MM.1S (cell line): ENCODE results near the gene NALCN.

Experiments
- DNase-seq: peaks from one replicate; pipeline ENCODE4 v3.0.0-alpha.2; 2015
- H2AFZ ChIP-seq: fragments of 300-600 bp; sonication (generic); 2 replicates; pipeline ENCODE4 v1.6.0; 2016; ENCODE audit warnings: antibody characterized with exemption, low read length
- H3F3A ChIP-seq: fragments of 300-600 bp; sonication (generic); 2 replicates; pipeline ENCODE4 v1.6.1; 2016; ENCODE audit warnings: mild to moderate bottlenecking, antibody characterized with exemption, low read length, moderate library complexity, mixed read lengths; ENCODE audit not compliant: insufficient read depth
- H3K27ac ChIP-seq: fragments of 300-600 bp; sonication (generic); 2 replicates; pipeline ENCODE4 v1.5.1; 2016; ENCODE audit warnings: mild to moderate bottlenecking, low read length
- H3K27me3 ChIP-seq: fragments of 300-600 bp; sonication (generic); replicated peaks from 2 replicates; pipeline ENCODE4 v1.6.0; 2016; ENCODE audit warnings: low read length; ENCODE audit not compliant: insufficient read depth
- H3K36me3 ChIP-seq: fragments of 300-600 bp; sonication (generic); replicated peaks from 2 replicates; pipeline ENCODE4 v1.6.1; 2016; ENCODE audit warnings: mild to moderate bottlenecking, low read length, mixed read lengths; ENCODE audit not compliant: insufficient read depth
- H3K4me1 ChIP-seq: fragments of 300-600 bp; sonication (generic); 2 replicates; pipeline ENCODE4 v1.6.1; 2016; ENCODE audit warnings: low read length, mixed read lengths
- H3K4me2 ChIP-seq: fragments of 300-600 bp; sonication (generic); 2 replicates; pipeline ENCODE4 v1.6.0; 2016; ENCODE audit warnings: low read depth, low read length
- H3K4me3 ChIP-seq: fragments of 300-600 bp; sonication (generic); 2 replicates; pipeline ENCODE4 v1.5.1; 2016; ENCODE audit warnings: low read length, mixed read lengths
- H3K79me2 ChIP-seq: fragments of 300-600 bp; sonication (generic); 2 replicates; pipeline ENCODE4 v1.6.1; 2016; ENCODE audit warnings: mixed run types, low read length, mixed read lengths
- H3K9ac ChIP-seq: fragments of 300-600 bp; sonication (generic); 2 replicates; pipeline ENCODE4 v1.6.1; 2016; ENCODE audit warnings: low read length, mixed read lengths
- H3K9me2 ChIP-seq: fragments of 300-600 bp; sonication (generic); replicated peaks from 2 replicates; pipeline ENCODE4 v1.6.1; 2016; ENCODE audit warnings: mild to moderate bottlenecking, low read length, mixed read lengths; ENCODE audit not compliant: insufficient read depth
- H3K9me3 ChIP-seq: fragments of 300-600 bp; sonication (generic); replicated peaks from 2 replicates; pipeline ENCODE4 v1.6.1; 2016; ENCODE audit warnings: mild to moderate bottlenecking, low read length, mixed read lengths; ENCODE audit not compliant: insufficient read depth
- H4K20me1 ChIP-seq: fragments of 300-600 bp; sonication (generic); 2 replicates; pipeline ENCODE4 v1.6.1; 2016; ENCODE audit warnings: mild to moderate bottlenecking, low read length, moderate library complexity, mixed read lengths; ENCODE audit not compliant: insufficient read depth
- CTCF ChIP-seq: fragments of 300-600 bp; sonication (generic); IDR thresholded peaks from 2 replicates; pipeline ENCODE4 v1.5.1; 2016; ENCODE audit warnings: antibody characterized with exemption, low read length, mixed read lengths
- EZH2 ChIP-seq: fragments of 300-600 bp; sonication (generic); optimal IDR thresholded peaks from 2 replicates; pipeline ENCODE3; 2017; ENCODE audit warnings: low read depth, mild to moderate bottlenecking, antibody characterized with exemption, low read length, mixed read lengths
- EZH2phosphoT487 ChIP-seq: fragments of 300-600 bp; sonication (generic); IDR thresholded peaks from 2 replicates; pipeline ENCODE4 v1.6.1; 2018; ENCODE audit warnings: antibody characterized with exemption, low read length

The NALCN gene

GRCh38 chr13:101218484-101218883 is 197.8 kb downstream of the NALCN start:
- H3F3A ChIP-seq: no peaks in the 10 kb centered on the region
- H3K36me3 ChIP-seq: no peaks in the 10 kb centered on the region

GRCh38 chr13:101217086-101217485 is 199.2 kb downstream of the NALCN start:
- Histone ChIP-seq H3K79me2 (no peaks in the 10 kb centered on the region), H3K27ac (no peak overlapping the region), H4K20me1 (no peaks in the 10 kb centered on the region), H2AFZ (no peak overlapping the region), H3K4me3 (no peak overlapping the region), H3K4me2 (no peak overlapping the region), H3K4me1 (no peaks in the 10 kb centered on the region), H3K9me3 (no peaks in the 10 kb centered on the region), H3K36me3 (no peaks in the 10 kb centered on the region), H3K9me2 (no peaks in the 10 kb centered on the region), H3F3A (no peaks in the 10 kb centered on the region), H3K27me3 (no peaks in the 10 kb centered on the region), H3K9ac (no peak overlapping the region)
- TF ChIP-seq CTCF (no peak), EZH2phosphoT487 (no peak), EZH2 (no peak)
- no peak for DNase-seq

More at GRCh38 chr13:101218484-101218883, 197.8 kb downstream of the NALCN start:
- Histone ChIP-seq H3K9ac (no peak overlapping the region), H3K9me3 (no peaks in the 10 kb centered on the region), H2AFZ (no peak overlapping the region), H4K20me1 (no peaks in the 10 kb centered on the region), H3K9me2 (no peaks in the 10 kb centered on the region), H3K79me2 (no peaks in the 10 kb centered on the region), H3K27me3 (no peaks in the 10 kb centered on the region), H3K4me1 (no peaks in the 10 kb centered on the region), H3K27ac (no peak overlapping the region), H3K4me2 (no peak overlapping the region), H3K4me3 (no peak overlapping the region)
- DNase-seq: no peak
- TF ChIP-seq EZH2: no peak
- no peak for TF ChIP-seq CTCF
- no peak for TF ChIP-seq EZH2phosphoT487

GRCh38 chr13:101211261-101211660 is 205.0 kb downstream of the NALCN start:
- Histone ChIP-seq H3K36me3 (no peaks in the 10 kb centered on the region), H3K4me1 (no peaks in the 10 kb centered on the region), H3F3A (no peaks in the 10 kb centered on the region), H2AFZ (no peak overlapping the region), H3K4me3 (no peak overlapping the region), H4K20me1 (no peaks in the 10 kb centered on the region), H3K79me2 (no peaks in the 10 kb centered on the region), H3K9me3 (no peaks in the 10 kb centered on the region), H3K27ac (no peak overlapping the region), H3K9me2 (no peaks in the 10 kb centered on the region), H3K27me3 (no peaks in the 10 kb centered on the region), H3K9ac (no peak overlapping the region), H3K4me2 (no peak overlapping the region)
- TF ChIP-seq CTCF (no peak), EZH2 (no peak), EZH2phosphoT487 (no peak)
- DNase-seq: no peak
